MM.1S (cell line): Measurements from ENCODE around the gene ZNF609.

Experiments used
- DNase-seq: peaks from one replicate; pipeline ENCODE4 v3.0.0-alpha.2; 2015
- H2AFZ ChIP-seq: fragments of 300-600 bp; sonication (generic); 2 replicates; pipeline ENCODE4 v1.6.0; 2016; ENCODE audit warnings: antibody characterized with exemption, low read length
- H3F3A ChIP-seq: fragments of 300-600 bp; sonication (generic); 2 replicates; pipeline ENCODE4 v1.6.1; 2016; ENCODE audit warnings: mild to moderate bottlenecking, antibody characterized with exemption, low read length, moderate library complexity, mixed read lengths; ENCODE audit not compliant: insufficient read depth
- H3K27ac ChIP-seq: fragments of 300-600 bp; sonication (generic); 2 replicates; pipeline ENCODE4 v1.5.1; 2016; ENCODE audit warnings: mild to moderate bottlenecking, low read length
- H3K27me3 ChIP-seq: fragments of 300-600 bp; sonication (generic); replicated peaks from 2 replicates; pipeline ENCODE4 v1.6.0; 2016; ENCODE audit warnings: low read length; ENCODE audit not compliant: insufficient read depth
- H3K36me3 ChIP-seq: fragments of 300-600 bp; sonication (generic); replicated peaks from 2 replicates; pipeline ENCODE4 v1.6.1; 2016; ENCODE audit warnings: mild to moderate bottlenecking, low read length, mixed read lengths; ENCODE audit not compliant: insufficient read depth
- H3K4me1 ChIP-seq: fragments of 300-600 bp; sonication (generic); 2 replicates; pipeline ENCODE4 v1.6.1; 2016; ENCODE audit warnings: low read length, mixed read lengths
- H3K4me2 ChIP-seq: fragments of 300-600 bp; sonication (generic); 2 replicates; pipeline ENCODE4 v1.6.0; 2016; ENCODE audit warnings: low read depth, low read length
- H3K4me3 ChIP-seq: fragments of 300-600 bp; sonication (generic); 2 replicates; pipeline ENCODE4 v1.5.1; 2016; ENCODE audit warnings: low read length, mixed read lengths
- H3K79me2 ChIP-seq: fragments of 300-600 bp; sonication (generic); 2 replicates; pipeline ENCODE4 v1.6.1; 2016; ENCODE audit warnings: mixed run types, low read length, mixed read lengths
- H3K9ac ChIP-seq: fragments of 300-600 bp; sonication (generic); 2 replicates; pipeline ENCODE4 v1.6.1; 2016; ENCODE audit warnings: low read length, mixed read lengths
- H3K9me2 ChIP-seq: fragments of 300-600 bp; sonication (generic); replicated peaks from 2 replicates; pipeline ENCODE4 v1.6.1; 2016; ENCODE audit warnings: mild to moderate bottlenecking, low read length, mixed read lengths; ENCODE audit not compliant: insufficient read depth
- H3K9me3 ChIP-seq: fragments of 300-600 bp; sonication (generic); replicated peaks from 2 replicates; pipeline ENCODE4 v1.6.1; 2016; ENCODE audit warnings: mild to moderate bottlenecking, low read length, mixed read lengths; ENCODE audit not compliant: insufficient read depth
- H4K20me1 ChIP-seq: fragments of 300-600 bp; sonication (generic); 2 replicates; pipeline ENCODE4 v1.6.1; 2016; ENCODE audit warnings: mild to moderate bottlenecking, low read length, moderate library complexity, mixed read lengths; ENCODE audit not compliant: insufficient read depth
- EZH2 ChIP-seq: fragments of 300-600 bp; sonication (generic); optimal IDR thresholded peaks from 2 replicates; pipeline ENCODE3; 2017; ENCODE audit warnings: low read depth, mild to moderate bottlenecking, antibody characterized with exemption, low read length, mixed read lengths
- EZH2phosphoT487 ChIP-seq: fragments of 300-600 bp; sonication (generic); IDR thresholded peaks from 2 replicates; pipeline ENCODE4 v1.6.1; 2018; ENCODE audit warnings: antibody characterized with exemption, low read length
- TF ChIP-seq, protein P1 (sequence below): fragments of 300-600 bp; sonication (generic); IDR thresholded peaks from 2 replicates; pipeline ENCODE4 v1.5.1; 2016; ENCODE audit warnings: antibody characterized with exemption, low read length, mixed read lengths

ZNF609 gene

GRCh38 chr15:64548235-64548634, 87.9 kb downstream of the ZNF609 start:
- no peak overlapping the region for H3K4me3 ChIP-seq

DNA sequence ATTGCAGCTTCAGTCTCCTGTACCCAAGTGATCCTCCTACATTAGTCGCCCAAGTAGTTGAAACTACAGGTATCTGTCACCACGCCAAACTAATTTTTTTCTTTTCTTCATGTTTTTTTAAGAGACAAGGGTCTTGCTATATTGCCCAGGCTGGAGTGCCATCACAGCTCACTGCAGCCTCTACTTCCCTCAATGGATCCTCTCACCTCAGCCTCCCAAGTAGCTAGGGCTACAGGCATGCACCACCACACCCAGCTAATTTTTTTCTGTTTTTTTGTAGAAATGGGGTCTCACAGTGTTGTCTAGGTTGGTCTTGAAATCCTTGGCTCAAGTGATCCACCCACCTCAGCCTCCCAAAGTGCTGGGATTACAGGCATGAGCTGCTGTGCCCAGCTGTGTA, 89.5 kb downstream of the ZNF609 start:
- Histone ChIP-seq H3K9me2 (no peaks in the 10 kb centered on the region), H3K27me3 (no peaks in the 10 kb centered on the region), H3K36me3 (no peaks in the 10 kb centered on the region), H4K20me1 (no peaks in the 10 kb centered on the region), H3F3A (no peaks in the 10 kb centered on the region), H3K4me1 (no peaks in the 10 kb centered on the region), H3K9ac (no peak overlapping the region), H3K27ac (no peak overlapping the region), H3K4me2 (no peak overlapping the region), H3K4me3 (no peak overlapping the region), H3K9me3 (no peaks in the 10 kb centered on the region), H2AFZ (no peak overlapping the region), H3K79me2 (peaks cover 23% of the 10 kb centered on the region)
- DNase-seq, result no peak
- TF ChIP-seq, protein P1, sequence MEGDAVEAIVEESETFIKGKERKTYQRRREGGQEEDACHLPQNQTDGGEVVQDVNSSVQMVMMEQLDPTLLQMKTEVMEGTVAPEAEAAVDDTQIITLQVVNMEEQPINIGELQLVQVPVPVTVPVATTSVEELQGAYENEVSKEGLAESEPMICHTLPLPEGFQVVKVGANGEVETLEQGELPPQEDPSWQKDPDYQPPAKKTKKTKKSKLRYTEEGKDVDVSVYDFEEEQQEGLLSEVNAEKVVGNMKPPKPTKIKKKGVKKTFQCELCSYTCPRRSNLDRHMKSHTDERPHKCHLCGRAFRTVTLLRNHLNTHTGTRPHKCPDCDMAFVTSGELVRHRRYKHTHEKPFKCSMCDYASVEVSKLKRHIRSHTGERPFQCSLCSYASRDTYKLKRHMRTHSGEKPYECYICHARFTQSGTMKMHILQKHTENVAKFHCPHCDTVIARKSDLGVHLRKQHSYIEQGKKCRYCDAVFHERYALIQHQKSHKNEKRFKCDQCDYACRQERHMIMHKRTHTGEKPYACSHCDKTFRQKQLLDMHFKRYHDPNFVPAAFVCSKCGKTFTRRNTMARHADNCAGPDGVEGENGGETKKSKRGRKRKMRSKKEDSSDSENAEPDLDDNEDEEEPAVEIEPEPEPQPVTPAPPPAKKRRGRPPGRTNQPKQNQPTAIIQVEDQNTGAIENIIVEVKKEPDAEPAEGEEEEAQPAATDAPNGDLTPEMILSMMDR, result no peak
- TF ChIP-seq EZH2phosphoT487 (no peak), EZH2 (no peak)

More at GRCh38 chr15:64548235-64548634, 87.9 kb downstream of the ZNF609 start:
- no peaks in the 10 kb centered on the region for H3K27me3 ChIP-seq
- TF ChIP-seq, protein P1, result no peak
- TF ChIP-seq EZH2 (no peak), EZH2phosphoT487 (no peak)
- H3F3A ChIP-seq, result no peaks in the 10 kb centered on the region
- H3K27ac ChIP-seq, result no peak overlapping the region
- no peak overlapping the region for H3K4me2 ChIP-seq
- no peak overlapping the region for H2AFZ ChIP-seq
- no peak for DNase-seq
- H3K9ac ChIP-seq, result no peak overlapping the region
- no peaks in the 10 kb centered on the region for H3K9me2 ChIP-seq
- H3K9me3 ChIP-seq, result no peaks in the 10 kb centered on the region
- H3K4me1 ChIP-seq, result no peaks in the 10 kb centered on the region
- peaks cover 23% of the 10 kb centered on the region for H3K79me2 ChIP-seq
- no peaks in the 10 kb centered on the region for H4K20me1 ChIP-seq
- H3K36me3 ChIP-seq, result no peaks in the 10 kb centered on the region

GRCh38 chr15:64552281-64552948, 92.0 kb downstream of the ZNF609 start:
- no peaks in the 10 kb centered on the region for H4K20me1 ChIP-seq
- TF ChIP-seq EZH2 (no peak), EZH2phosphoT487 (no peak)
- TF ChIP-seq, protein P1, result no peak
- H3K36me3 ChIP-seq, result no peaks in the 10 kb centered on the region
- H3K9me2 ChIP-seq, result no peaks in the 10 kb centered on the region
- H3K27me3 ChIP-seq, result no peaks in the 10 kb centered on the region
- H3K4me2 ChIP-seq, result no peak overlapping the region
- H3K9me3 ChIP-seq, result no peaks in the 10 kb centered on the region
- no peak overlapping the region for H2AFZ ChIP-seq
- H3K4me1 ChIP-seq, result no peaks in the 10 kb centered on the region
- no peak for DNase-seq
- H3K79me2 ChIP-seq, result peaks cover 20% of the 10 kb centered on the region
- H3F3A ChIP-seq, result no peaks in the 10 kb centered on the region
- H3K4me3 ChIP-seq, result no peak overlapping the region
- no peak overlapping the region for H3K9ac ChIP-seq
- no peak overlapping the region for H3K27ac ChIP-seq
